Measurements from ENCODE around the gene CUX1. TPM values are rescaled to one million over a fixed set of nuclear protein-coding genes. Genes with fewer than 3 reads are reported as not detected.

Gene CUX1
- total RNA-seq, 2 donors from 2014 or later: 42.0 to 47.5 TPM

GRCh38 chr7:101856473-101857357 is 39.3 kb downstream of the CUX1 start:
- Histone ChIP-seq H3K27ac (peak overlapping the region; percentile 42 to 82 (median 68)), H3K9me3 (no peaks in the 10 kb centered on the region), H3K36me3 (replicated peaks in 1 of 2; ENCODE audit: insufficient read depth in 1 of 2, low read depth in 2 of 2) (no peaks in the 10 kb centered on the region), H3K27me3 (no peaks in the 10 kb centered on the region), H3K4me3 (no peak overlapping the region), H3K4me1 (peaks cover 36% of the 10 kb centered on the region)
- ATAC-seq (peak; percentile 86), DNase-seq (peak; percentile 81 to 91 (median 89))
- intact Hi-C loops (cut with DNase I): no loop called here
- WGBS, 2 donors: 51 to 65% methylated on average over 33 of the region's 33 CpGs
- TF ChIP-seq POLR2A (IDR thresholded peaks at IDR 0.05) (no peak), CTCF (IDR thresholded peaks at IDR 0.05) (peak in 6 of 7 experiments; percentile 12 to 65 (median 56))

- 71 to 85% methylated on average over 11 of the region's 11 CpGs for WGBS, 2 donors
These were observed 40.0 kb downstream of the CUX1 start for GRCh38 chr7:101857358-101857811.

GRCh38 chr7:101858437-101859385 is 41.3 kb downstream of the CUX1 start:
- Histone ChIP-seq H3K4me1 (peaks cover 36% of the 10 kb centered on the region), H3K27me3 (no peaks in the 10 kb centered on the region), H3K36me3 (replicated peaks in 1 of 2; ENCODE audit: insufficient read depth in 1 of 2, low read depth in 2 of 2) (no peaks in the 10 kb centered on the region), H3K4me3 (no peak overlapping the region), H3K9me3 (no peaks in the 10 kb centered on the region), H3K27ac (peak overlapping the region in 3 of 4 donors; percentile 17 to 56 (median 54))
- 54 to 55% methylated on average over 20 of the region's 20 CpGs for WGBS, 2 donors
- intact Hi-C loops (cut with DNase I): no loop called here
- TF ChIP-seq CTCF (IDR thresholded peaks at IDR 0.05) (no peak), POLR2A (IDR thresholded peaks at IDR 0.05) (no peak)
- peak; percentile 51 for ATAC-seq
- peak; percentile 28 to 56 (median 47) for DNase-seq

More at GRCh38 chr7:101857358-101857811, 40.0 kb downstream of the CUX1 start:
- intact Hi-C loops (cut with DNase I): no loop called here
- no peak for TF ChIP-seq CTCF (IDR thresholded peaks at IDR 0.05)
- no peak for TF ChIP-seq POLR2A (IDR thresholded peaks at IDR 0.05)
- Histone ChIP-seq H3K4me3 (no peak overlapping the region), H3K27me3 (no peaks in the 10 kb centered on the region), H3K36me3 (replicated peaks in 1 of 2; ENCODE audit: insufficient read depth in 1 of 2, low read depth in 2 of 2) (no peaks in the 10 kb centered on the region), H3K4me1 (peaks cover 36% of the 10 kb centered on the region), H3K27ac (peak overlapping the region in 2 of 4 donors; percentile 73 to 82), H3K9me3 (no peaks in the 10 kb centered on the region)
- ATAC-seq (no peak), DNase-seq (no peak)

- Histone ChIP-seq H3K27me3 (no peaks in the 10 kb centered on the region), H3K9me3 (no peaks in the 10 kb centered on the region), H3K4me3 (no peak overlapping the region), H3K36me3 (replicated peaks in 1 of 2; ENCODE audit: insufficient read depth in 1 of 2, low read depth in 2 of 2) (no peaks in the 10 kb centered on the region), H3K4me1 (peaks cover 36% of the 10 kb centered on the region), H3K27ac (peak overlapping the region in 3 of 4 donors; percentile 31 to 56 (median 54))
- DNase-seq (no peak), ATAC-seq (peak; percentile 10)
- WGBS, 2 donors: 18 to 28% methylated on average over 5 of the region's 5 CpGs
- intact Hi-C loops (cut with DNase I): no loop called here
- TF ChIP-seq CTCF (IDR thresholded peaks at IDR 0.05): no peak
- no peak for TF ChIP-seq POLR2A (IDR thresholded peaks at IDR 0.05)
These were observed 42.1 kb downstream of the CUX1 start for GRCh38 chr7:101859411-101860106.

Data from body of pancreas (tissue), 4 donors.